Smooth muscle cell of the pulmonary artery (primary cell): Measurements from ENCODE around the gene RORB. TPM values are rescaled to one million over a fixed set of nuclear protein-coding genes. Genes with fewer than 3 reads are reported as not detected.

Source experiments
- total RNA-seq: library from RNA; depleted of rRNA; stranded (reverse); fragments of >200 nt; gene quantifications from 2 replicates; pipeline ENCODE4 v1.2.3, GENCODE V29; 2014

RORB gene
- total RNA-seq = 0.50 and 9.6 TPM in 2 replicates

DNA sequence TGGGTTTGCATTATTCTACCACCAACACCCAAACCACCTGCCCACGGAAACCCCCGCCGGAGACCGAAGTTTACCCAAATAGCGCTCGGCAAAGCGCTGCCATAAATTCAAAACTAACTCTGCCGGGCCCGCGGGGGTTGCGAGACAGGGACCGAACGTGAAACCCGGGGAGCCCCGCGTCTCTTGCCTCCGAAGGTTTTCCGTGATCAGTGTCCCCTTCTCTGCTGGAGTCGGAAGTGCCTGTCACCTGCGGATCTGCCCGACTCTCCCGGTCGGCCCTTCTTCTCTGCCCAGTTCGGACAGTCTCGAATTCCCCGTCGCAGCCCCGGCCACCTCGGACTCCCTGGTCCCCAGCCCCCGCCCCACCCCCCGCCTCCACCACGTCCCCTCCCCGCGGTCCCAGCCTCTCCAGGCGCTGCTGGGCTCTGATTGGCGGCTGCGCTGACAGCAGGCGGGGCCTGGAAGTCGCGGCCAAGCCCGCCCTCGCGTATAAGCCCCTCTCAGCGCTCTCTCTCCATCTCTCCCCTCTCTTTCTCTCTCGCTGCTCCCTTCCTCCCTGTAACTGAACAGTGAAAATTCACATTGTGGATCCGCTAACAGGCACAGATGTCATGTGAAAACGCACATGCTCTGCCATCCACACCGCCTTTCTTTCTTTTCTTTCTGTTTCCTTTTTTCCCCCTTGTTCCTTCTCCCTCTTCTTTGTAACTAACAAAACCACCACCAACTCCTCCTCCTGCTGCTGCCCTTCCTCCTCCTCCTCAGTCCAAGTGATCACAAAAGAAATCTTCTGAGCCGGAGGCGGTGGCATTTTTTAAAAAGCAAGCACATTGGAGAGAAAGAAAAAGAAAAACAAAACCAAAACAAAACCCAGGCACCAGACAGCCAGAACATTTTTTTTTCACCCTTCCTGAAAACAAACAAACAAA lies at the start of gene RORB:
TSS of gene RORB (plus strand) at position 517 of the 929 bp plus-strand sequence. CDS start 642 bp downstream, outside the sequence.

